NCI-H524 treated with DMSO at 0.1 percent for 48 hours (cell line): Measurements from ENCODE around the gene MNX1.

Experiments used
- DNase-seq: peaks from one replicate; lab custom pipeline; 2025; lab: John Stamatoyannopoulos, UW

Gene MNX1

DNA sequence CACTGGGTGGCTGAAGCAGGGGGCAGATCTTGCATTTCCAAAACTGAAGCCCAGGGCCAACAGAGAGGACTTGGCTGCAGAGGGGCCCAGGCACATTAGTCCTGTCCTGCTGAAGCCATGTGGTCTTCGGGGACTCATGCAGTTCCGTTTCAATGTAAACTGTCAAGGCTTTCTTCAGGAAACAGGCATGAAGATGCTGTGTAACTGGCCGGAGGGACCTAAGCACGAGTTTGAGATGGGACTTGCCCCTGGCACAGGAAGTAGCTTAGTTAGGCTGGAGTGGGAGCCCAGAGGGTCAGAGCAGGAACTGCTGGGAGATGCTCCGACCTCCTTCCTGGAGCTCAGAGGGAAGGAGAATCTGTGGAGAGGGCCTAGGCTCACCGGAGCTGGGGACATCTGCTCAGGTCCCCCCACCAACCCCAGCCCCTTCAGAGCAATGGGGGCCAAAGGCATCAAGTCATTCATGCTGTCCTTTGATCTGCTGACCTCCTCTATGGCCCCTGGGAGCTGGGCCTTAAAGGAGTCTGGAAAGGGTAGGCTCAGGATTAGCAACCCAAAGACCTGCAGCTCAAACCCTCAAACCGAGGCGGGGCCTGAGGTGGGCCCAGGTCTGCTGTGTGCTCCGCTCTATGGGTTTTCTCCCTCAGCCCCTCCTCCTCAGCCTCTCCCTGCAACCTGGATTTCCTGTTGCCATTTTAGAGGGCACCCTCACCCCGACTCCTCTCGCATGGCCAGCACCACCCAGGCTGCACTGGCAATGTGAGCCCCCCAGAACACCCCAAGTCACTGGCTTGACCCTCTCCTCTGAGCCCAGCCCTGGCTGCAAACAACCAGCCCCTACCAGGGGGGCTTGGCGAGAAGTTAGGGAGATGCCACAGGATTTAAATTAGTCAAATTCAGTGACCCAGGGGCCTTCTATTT, 4.4 kb upstream of the MNX1 start:
- DNase-seq, result no peak

DNA sequence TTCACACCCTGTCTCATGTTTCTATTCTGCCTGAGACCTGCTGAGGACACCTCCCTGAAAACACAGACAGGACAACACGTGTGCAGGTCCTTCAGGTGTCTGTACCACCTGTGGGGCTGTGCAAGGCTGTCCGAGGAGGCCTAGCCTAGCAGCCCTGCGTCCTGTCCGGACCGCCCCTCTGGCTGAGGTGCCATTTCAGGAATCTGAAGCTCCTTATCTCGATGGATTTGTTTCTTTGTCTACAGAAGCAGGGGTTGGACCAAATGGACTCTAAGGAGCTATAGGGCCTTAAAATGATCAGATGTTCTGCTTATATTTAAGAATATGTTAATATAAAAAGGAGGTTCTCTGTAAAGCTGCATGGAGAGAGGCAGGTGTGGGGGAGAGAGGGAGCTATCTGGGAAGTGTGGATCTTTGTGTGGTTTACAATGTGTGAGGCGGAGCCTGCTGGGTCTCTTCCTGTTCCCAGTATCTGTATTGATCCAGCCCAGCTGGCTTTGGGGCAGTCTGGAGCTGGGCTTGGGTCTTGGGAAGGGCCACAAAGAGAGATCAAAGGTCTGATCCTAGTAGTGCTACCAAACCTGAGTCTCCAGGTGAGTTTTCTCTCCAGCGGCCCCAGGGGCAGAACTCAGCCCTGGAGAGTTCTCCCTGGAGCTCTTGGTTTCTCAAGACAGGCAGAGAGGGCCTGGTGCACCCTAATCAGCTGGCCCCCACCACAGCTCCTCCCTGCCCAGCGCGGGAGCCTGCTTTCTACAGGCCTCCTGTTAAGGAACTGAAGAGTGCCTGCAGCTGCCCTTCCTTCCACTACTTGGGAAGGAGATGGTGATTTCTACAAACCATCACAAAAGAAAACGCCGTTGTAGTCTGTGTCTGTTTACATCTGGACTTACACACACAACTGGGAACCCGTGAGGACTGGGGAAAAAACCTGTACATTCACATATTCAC, 3.4 kb upstream of the MNX1 start:
- no peak for DNase-seq

DNA sequence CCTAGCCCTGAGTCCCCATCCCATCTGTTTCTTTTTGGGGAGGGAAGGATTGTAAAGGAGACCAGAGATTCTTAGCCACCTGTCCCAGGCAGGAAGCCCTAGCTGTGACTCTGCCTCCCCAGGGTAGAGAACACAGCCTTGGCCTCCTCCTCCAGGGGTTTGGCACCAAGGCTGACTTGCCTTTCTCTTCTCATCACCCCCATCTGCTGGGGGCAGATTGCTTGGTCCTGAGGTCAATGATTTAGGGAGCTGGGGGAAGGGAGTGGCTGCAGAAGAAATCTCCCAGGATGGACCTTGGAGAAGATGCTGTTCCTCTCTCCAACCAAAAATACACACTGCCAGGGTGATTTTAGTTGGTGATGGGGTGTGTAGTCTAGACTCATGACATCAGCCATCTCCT, 2.6 kb upstream of the MNX1 start:
- DNase-seq, result no peak

DNA sequence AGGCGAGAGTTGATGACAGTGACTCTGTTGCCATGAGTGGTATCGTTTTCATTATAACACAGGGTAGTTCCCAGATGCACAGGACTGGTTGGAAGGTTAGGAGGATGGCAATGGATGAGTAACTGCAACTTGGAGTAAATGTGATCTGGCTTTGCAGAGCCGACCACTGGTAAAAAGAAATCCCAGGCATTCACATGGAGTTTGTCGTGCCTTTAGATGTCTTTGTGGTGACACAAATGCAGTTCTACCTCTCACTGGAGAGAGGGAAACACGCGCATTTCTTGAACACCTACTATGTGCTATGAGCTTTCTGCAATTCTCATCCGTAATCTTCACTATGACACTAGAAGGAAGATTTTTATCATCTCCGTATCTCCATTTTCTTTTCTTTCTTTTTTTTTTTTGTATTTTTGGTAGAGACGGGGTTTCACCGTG, 1.7 kb upstream of the MNX1 start:
- DNase-seq, result no peak

DNA sequence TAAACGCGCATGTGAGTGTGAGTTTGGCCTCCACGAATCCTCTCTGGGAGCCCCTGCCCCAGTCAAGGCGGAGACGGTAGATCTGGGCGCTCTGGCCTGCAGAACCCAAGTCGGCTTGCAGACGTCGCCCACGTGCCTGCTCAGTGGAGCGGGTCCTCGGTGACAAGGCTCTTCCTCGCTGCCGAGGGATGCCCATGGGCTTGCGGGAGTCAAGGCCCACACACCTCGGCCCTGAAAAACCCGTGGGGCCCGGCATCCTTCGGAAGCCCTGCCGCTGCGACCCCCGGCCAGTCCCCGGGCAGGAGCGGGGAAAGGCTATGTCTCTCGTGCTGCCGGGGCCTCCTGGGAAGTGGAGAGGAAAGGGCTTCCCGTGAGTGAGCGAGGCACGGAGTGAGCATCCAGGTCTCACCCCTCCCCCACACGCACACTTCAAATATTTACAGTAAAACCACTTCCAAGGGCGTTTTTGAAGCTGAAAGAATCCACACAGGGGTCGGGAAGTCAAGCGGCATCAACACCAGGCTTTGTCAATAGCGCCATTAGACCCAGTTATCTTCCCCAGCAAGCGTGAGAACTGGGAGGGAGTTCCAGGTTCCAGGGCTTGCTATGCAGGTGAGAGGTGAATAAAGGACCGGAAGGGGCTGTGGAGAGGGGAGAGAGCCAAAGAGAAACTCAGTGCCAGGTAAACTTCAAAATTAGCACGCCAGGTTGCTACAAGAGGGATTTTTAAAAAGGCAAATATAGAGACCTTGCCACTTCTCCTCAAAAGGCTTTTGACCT, 1.1 kb upstream of the MNX1 start:
- no peak for DNase-seq

DNA sequence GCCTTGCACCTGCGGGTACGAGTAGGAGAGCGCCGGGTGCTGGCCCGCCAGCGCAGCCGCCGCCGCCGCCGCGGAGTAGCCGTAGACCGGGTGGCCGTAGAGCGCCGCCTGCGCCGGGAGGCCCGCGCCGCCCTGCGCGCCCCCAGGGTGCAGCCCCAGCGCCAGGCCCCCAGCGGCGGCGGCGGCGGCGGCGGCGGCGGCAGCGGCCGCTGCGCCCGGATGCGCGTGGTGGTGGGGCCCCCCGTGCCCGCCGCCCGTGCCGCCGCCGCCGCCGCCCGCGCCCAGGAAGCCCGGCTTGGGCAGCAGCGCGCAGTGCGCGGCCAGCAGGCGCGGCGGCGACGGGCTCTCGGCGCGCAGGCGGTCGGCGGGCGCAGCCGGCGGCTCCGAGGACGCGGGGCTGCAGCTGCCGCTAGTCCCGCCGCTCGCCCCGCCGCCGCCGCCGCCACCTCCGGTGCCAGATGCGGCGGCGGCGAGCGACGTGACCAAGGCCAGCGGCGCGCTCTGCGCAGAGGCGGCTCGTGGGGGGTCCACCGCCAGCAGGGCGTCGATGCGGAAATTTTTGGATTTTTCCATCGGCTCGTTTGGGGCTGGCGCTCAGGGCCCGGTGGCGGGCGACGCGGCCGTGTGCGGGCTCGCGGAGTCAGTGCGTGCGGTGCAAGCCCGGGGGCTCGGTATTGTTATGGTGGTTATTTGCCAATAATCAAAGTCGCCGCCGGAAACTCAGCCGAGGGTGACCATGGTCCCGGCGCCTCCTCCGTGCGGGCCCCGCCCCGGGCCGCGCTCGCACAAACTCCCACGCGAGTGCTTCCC, 480 bp downstream of the MNX1 start:
- DNase-seq, result no peak

DNA sequence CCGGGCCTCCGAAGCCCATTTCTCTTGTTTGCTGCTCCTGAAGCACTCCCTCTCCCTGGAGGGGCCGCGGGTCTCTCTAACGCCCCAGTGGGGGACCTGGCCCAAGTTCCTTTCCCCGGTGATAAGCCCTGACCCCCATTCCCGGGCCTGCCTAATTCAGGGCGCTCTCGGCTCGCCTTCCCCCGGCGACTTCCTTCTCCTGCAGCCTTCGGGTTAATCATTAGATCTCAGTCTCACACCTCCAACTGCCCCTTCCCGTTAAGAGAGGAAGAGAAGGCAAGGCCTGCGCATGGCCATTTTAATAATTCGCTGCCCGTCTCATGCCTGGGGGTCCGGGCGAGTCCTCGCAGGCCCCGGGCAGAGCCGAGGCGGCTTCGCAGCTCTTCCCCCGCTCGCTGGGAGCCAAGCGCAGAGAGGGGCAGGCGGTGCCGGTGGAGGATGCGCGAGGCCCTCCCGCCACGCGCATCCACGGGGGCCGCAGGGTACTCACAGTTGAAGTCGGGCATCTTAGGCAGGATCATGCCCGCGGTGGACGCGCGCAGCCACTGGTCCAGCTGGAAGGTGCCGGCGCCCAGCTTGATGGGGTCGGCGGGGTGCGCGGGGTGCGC, 1.2 kb downstream of the MNX1 start:
- no peak for DNase-seq

DNA sequence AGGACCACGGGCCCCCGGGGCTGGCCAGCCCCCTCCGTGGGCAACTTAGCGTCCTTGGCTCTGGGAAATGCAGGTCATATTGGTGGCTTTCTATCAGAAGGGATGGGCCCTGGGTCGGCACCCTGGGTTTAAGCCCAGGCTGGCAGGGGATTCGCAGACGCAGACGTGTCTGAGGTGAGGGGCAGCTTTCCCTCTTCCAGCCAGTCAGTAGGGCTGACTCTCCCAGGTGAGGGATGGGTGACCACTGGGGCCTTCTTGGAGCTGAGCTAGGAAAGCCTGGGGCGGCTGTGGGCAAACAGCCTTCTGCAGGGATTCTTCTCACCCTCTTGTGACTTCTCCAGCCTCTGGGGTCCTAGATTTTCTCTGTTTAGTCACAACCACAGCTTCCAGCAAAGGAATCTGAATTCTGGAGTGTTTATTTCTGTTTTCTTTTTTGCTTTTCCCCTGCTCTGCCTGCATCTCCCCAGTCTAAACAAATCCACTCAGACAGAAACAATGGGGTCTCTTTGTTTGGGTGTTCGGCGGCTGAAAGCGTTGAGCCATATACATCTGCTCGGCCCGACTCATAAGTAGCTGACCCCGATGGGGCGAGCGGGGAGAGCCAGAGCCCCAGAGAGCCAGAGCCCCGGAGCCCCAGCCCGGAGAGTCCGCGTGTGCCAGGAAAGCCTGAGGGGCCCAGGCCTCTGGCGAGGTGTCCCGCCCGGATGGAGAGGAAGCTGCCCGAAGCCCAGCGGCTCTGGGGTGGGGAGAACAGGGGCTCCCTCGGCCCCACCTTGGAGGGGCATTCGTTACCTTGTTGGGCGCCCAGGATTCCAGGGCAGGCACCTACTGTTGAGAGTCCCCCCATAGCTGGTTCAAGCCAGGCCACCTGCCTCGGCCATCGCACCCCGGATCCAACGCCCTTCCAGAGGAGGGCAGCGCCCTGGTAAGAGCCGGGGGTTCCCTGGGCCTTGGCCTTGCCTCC, 2.0 kb downstream of the MNX1 start:
- DNase-seq, result no peak

DNA sequence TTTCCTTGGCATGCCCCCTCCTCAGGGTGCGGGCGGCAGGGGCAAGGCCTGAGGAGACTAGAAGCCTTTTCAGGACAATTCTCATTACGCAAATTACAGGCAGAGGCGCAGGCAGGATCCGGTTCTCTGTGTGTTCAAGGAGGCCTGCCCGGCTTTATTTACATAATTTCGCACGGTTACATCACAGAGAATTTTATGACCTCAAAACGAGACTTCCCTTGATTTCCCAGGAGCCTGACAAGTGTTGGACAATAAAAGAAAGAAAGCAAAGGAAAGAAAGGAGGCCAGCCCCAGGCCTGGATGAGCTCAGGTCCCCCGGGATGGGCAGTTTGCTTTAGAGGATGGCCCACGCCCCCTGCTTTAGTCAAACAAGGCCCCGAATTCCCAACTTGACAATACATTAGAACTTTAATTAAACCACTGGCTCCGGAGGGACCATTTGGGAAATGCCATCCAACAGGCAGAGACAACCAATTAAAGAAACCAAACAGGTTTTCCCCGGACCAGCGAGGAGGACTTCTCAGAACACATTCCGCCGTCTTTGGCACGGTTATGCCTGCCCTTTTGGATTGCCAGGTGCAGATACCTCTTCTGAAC, 2.9 kb downstream of the MNX1 start:
- no peak for DNase-seq

DNA sequence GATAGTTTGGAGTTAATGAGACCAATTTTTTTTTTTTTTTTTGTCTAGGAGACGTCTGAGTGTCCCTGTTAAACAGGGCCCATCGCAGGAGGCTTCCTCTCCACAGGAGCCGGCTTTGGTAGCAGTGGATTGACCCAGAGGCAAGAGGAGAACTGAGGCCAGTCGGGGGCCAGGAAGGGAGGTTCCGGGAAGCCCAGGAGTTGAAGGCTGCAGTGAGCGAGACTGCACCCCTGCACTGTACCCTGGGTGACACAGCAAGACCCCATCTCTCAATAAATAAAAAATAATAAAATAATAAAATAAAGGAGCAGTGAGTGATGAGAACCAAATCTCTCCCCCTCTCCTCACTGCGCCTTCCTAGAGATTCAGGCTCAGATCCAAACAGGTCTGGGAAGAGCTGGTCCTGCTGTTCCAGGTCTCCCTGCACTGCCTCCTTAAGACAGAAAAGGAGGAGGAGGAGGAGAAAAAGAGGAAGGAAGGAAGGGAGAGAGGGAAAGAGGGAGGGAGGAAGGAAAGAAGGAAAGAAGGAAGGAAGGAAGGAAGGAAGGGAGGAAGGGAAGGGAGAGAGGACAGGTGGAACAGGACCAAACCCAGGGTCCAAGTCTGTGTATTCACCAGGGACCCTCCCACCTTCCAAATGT, 3.5 kb downstream of the MNX1 start:
- no peak for DNase-seq

DNA sequence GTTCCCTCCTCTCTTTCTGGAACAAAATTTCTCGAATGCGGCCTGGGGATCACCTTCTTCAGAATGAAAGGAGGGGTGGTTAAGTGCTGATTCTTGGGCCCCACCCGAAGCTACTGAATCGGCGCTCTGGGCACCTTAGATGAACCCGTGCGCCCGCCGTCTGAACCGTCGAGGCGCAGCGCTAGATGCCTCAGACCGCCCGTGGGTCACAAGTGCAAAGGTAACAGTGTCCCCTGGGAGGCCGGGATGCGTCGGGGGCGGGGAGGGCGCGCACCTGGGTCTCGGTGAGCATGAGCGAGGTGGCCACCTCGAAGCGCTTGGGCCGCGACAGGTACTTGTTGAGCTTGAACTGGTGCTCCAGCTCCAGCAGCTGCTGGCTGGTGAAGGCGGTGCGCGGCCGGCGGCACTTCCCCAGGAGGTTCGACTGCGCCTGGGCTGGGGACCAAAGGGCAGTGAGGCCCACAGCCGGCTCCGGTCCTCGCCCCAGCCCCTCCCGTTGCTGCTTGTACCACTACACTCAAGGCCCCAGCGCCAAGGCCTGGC, 4.2 kb downstream of the MNX1 start:
- no peak for DNase-seq

DNA sequence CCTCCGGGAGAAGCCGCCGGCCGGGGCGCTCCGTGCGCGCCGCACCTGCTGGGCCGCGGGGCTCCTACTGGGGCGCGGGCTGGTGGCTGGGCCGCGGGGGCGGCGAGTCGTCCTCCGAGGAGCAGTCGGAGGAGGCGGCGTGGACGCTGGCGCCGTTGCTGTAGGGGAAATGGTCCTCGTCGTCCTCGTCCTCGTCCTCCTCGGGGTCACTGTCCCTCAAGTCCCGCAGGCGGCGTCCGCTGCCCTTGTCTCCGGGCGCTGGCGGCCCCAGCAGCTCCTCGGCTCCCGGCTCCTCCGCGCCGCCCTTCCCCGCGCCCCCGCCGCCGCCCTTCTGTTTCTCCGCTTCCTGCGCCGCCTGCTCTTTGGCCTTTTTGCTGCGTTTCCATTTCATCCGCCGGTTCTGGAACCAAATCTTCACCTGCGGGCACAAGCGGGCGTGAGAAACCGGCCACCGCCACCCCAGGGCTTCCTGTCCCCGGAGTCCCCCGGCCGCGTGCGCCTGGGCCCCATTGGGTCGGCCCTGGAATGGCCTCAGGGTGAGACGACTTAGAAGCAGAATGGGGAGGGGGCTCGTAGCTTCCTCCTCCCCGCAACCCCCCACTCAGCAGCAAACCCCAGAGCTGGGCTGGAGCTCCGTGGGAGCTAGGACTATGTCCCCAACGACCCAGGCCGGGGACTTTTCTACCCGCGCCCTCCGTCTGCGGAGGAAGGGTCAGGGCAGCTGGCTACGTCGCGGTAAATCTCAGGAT, 4.8 kb downstream of the MNX1 start:
- DNase-seq, result no peak

DNA sequence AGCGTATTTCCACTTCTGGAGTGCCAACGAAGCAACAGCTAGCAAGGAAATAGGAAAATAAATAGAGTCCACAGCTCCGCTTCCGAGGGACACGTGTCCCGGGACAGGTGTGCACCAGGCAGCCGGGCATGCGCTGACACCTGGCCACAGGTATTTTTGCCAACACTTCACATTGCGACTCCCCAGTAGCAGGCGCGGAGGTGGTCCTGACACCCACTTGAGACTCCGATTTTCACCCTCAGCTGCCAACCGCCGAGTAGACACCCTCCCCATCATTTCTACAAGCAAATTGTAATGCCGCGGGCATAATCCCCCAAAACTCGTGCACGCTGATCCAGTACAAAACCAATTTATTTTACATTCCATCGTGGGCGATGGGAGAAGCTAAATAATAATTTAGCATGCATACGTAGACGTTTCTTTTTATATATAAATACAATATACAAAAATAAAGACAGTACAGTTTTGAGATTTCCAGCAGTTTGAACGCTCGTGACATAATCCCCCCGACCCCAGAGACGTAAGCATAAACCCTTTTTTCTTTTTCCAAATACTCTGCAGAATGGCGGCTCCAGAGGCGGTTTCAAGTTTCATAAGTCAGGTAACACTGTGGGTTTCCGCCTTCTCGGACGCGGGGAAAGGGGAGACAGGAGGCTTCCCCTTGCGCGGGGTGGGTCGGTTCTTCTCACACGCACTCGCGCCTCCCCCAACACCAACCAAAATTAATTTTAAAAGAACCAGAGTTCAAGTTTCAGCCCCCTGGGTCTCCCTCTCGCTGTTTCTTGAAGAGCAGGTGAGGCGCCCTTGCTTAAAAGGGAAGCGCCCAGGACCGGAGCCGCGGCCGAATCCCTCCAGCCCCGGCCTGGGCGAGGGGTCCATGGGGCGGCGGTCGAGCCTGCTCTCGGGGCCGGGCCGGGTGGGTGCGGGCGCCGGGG, 5.7 kb downstream of the MNX1 start:
- no peak for DNase-seq

DNA sequence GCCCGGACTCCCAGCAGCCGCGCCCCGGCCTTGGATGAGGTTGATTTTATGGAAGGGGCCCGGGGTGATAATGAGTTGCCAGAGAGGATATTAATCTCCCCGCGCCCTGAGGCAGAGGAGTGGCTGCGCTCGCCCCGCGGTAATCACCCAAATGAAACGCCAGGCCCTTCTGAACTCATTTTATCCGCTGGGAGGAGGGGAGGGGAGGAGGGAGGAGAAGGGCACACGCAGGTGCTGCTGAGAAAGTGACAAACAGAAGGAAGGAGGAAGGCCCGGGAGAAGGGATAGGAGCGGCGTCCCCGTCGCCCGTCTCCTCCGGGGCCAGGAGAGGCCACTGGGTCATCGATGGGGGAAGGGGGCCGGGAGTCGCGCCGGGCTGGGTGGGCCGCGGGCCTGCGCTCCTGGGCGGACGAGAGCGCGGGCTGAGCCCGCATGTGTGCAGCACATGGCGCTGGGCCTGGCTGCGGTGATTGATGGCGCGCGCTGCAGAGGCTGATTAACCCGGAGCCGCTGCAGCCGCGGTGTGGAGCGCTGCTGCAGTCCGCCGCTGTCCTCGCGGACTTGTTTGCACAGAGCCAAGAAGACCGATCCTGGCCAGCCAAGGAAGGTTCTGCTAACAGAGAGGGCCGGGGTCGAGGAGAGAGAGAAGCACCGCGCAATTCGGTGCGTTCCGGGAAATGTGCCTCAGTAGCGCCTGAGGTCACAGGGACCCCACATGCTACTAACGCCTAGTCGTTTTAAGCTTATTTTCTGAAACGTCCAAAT, 6.5 kb downstream of the MNX1 start:
- DNase-seq, result no peak

DNA sequence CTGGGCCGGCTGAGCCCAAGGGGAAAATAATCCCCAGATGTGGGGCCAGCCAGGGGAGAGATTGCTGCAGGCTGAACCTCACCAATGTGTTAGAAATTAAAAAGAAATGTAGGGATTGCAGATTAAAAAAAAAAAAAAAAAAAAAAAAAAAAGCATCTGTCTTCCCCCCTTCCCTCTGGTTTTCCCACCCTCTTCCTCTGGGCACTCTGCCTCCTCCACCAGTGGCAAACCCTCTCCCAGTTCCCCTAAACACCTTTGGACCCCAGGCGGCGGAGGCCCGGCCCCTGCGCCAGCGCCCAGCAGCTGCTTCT, 7.1 kb downstream of the MNX1 start:
- DNase-seq, result no peak

DNA sequence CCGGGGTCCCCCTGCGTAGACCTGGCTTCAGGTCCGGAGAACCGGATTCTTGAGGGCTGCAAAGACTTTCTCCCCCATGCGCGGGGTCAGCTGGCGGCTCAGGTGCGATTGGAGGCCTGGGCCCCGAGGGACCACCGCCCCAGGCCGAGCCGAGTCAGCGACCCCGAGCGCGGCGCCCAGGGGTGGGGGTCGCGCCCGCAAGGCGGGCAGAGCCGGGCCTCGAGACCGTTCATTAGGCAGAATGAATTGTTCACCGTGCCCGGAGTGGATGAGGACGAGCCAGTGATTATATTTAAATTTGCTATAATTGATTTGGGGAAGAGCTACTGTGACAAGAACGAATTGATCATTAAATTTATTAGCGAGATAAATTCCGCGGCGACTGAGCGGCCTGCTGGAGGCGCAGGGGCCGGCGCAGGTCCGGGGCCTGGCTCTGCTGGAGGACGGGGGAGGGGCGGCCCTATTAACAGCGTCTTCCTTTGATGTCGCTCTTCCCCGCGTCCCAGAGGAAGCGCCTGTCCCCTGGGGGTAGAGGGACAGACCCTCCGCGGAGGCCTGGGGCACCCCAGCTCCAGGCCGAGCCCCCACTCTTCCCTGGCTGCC, 7.5 kb downstream of the MNX1 start:
- DNase-seq, result no peak
